ENCODE results near the gene PIK3C2G. TPM values are rescaled to one million over a fixed set of nuclear protein-coding genes. Genes with fewer than 3 reads are reported as not detected.

Gene PIK3C2G
- total RNA-seq, 2 experiments from 2014 or later = not detected

DNA sequence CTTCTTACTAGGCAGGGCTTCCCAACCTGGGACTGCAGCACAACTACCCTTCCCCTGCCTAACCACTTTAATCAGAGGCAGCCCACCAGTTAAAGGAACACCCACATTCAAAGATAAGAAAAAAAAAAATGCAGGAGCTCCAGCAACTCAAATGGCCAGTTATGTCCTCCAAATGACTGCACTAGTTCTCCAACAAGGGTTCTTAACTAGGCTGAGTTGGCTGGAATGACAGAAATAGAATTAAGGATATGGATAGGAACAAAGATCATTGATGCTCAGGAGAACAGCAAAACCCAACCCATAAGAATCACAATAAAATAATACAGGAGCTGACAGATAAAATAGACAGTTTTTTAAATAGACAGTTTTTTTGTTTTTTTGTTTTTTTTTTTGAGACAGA is 322.3 kb downstream of the PIK3C2G start:
- H3K27ac ChIP-seq (ENCODE audit: low read depth, low read length, poor library complexity, severe bottlenecking) = no peak overlapping the region
- H4K20me1 ChIP-seq (ENCODE audit: insufficient read depth, low read length) = no peaks in the 10 kb centered on the region
- BruUV-seq (replicated peaks) = no TSS peak
- no peaks in the 10 kb centered on the region for H3K36me3 ChIP-seq (ENCODE audit: insufficient read depth, low read length)
- H3K9me3 ChIP-seq (ENCODE audit: low read length) = no peaks in the 10 kb centered on the region
- DNase-seq (ENCODE audit: low spot score) = no peak
- H3K4me3 ChIP-seq (ENCODE audit: low read depth, low read length, poor library complexity, severe bottlenecking) = no peak overlapping the region
- ChIA-PET CTCF (ENCODE audit: unreplicated experiment) (no interaction called here), POLR2A (interaction anchor here (0.6 to 0.7 kb wide), 2 partner anchors 16 to 22 kb away, joined by 4 to 6 read pairs; no protein-coding TSS in a partner anchor)
- H3K4me2 ChIP-seq (ENCODE audit: low read length) = no peak overlapping the region
- intact Hi-C loops (cut with micrococcal nuclease; ENCODE audit: unreplicated experiment) = no loop called here
- no peaks in the 10 kb centered on the region for H3K9me2 ChIP-seq (ENCODE audit: insufficient read depth, low read length)
- no peak for TF ChIP-seq EZH2phosphoT487 (IDR thresholded peaks at IDR 0.05; ENCODE audit: borderline replicate concordance, low read depth, low read length)
- TF ChIP-seq, protein P1, sequence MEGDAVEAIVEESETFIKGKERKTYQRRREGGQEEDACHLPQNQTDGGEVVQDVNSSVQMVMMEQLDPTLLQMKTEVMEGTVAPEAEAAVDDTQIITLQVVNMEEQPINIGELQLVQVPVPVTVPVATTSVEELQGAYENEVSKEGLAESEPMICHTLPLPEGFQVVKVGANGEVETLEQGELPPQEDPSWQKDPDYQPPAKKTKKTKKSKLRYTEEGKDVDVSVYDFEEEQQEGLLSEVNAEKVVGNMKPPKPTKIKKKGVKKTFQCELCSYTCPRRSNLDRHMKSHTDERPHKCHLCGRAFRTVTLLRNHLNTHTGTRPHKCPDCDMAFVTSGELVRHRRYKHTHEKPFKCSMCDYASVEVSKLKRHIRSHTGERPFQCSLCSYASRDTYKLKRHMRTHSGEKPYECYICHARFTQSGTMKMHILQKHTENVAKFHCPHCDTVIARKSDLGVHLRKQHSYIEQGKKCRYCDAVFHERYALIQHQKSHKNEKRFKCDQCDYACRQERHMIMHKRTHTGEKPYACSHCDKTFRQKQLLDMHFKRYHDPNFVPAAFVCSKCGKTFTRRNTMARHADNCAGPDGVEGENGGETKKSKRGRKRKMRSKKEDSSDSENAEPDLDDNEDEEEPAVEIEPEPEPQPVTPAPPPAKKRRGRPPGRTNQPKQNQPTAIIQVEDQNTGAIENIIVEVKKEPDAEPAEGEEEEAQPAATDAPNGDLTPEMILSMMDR (conservative IDR thresholded peaks at IDR 0.05; ENCODE audit: low read length) = no peak
- H3K4me1 ChIP-seq (ENCODE audit: insufficient read depth, low read length, poor library complexity, severe bottlenecking) = no peaks in the 10 kb centered on the region
- H2AFZ ChIP-seq (ENCODE audit: low read length) = no peak overlapping the region
- H3K79me2 ChIP-seq (ENCODE audit: insufficient read depth, low read depth, low read length) = no peaks in the 10 kb centered on the region

DNA sequence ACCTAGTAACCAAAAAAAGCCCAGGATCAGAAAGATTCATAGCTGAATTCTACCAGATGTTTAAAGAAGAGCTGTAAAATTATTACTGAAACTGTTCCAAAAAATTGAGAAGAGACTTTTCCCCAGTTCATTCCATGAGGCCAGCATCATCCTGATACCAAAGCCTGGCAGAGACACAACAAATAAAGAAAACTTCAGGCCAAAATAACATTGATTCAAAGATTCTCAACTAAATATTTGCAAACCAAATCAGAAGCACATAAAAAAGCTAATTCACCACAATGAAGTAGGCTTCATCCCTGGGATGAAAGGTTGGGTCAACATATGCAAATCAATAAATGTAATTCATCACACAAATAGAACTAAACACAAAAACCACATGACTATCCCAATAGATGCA is 325.3 kb downstream of the PIK3C2G start:
- H3K9me2 ChIP-seq (ENCODE audit: insufficient read depth, low read length) = no peaks in the 10 kb centered on the region
- intact Hi-C loops (cut with micrococcal nuclease; ENCODE audit: unreplicated experiment) = no loop called here
- no TSS peak for BruUV-seq (replicated peaks)
- TF ChIP-seq, protein P1 (conservative IDR thresholded peaks at IDR 0.05; ENCODE audit: low read length) = no peak
- no peak for TF ChIP-seq EZH2phosphoT487 (IDR thresholded peaks at IDR 0.05; ENCODE audit: borderline replicate concordance, low read depth, low read length)
- H3K79me2 ChIP-seq (ENCODE audit: insufficient read depth, low read depth, low read length) = no peaks in the 10 kb centered on the region
- no peaks in the 10 kb centered on the region for H3K36me3 ChIP-seq (ENCODE audit: insufficient read depth, low read length)
- CTCF ChIA-PET (ENCODE audit: unreplicated experiment) = no interaction called here
- no peak overlapping the region for H2AFZ ChIP-seq (ENCODE audit: low read length)
- H3K4me3 ChIP-seq (ENCODE audit: low read depth, low read length, poor library complexity, severe bottlenecking) = no peak overlapping the region
- H3K27ac ChIP-seq (ENCODE audit: low read depth, low read length, poor library complexity, severe bottlenecking) = no peak overlapping the region
- POLR2A ChIA-PET = interaction anchor here (1.1 kb wide), 1 partner anchor 14 kb away, joined by 3 read pairs; no protein-coding TSS in a partner anchor
- no peak overlapping the region for H3K4me2 ChIP-seq (ENCODE audit: low read length)
- no peaks in the 10 kb centered on the region for H4K20me1 ChIP-seq (ENCODE audit: insufficient read depth, low read length)
- H3K4me1 ChIP-seq (ENCODE audit: insufficient read depth, low read length, poor library complexity, severe bottlenecking) = no peaks in the 10 kb centered on the region
- no peaks in the 10 kb centered on the region for H3K9me3 ChIP-seq (ENCODE audit: low read length)
- DNase-seq (ENCODE audit: low spot score) = no peak

DNA sequence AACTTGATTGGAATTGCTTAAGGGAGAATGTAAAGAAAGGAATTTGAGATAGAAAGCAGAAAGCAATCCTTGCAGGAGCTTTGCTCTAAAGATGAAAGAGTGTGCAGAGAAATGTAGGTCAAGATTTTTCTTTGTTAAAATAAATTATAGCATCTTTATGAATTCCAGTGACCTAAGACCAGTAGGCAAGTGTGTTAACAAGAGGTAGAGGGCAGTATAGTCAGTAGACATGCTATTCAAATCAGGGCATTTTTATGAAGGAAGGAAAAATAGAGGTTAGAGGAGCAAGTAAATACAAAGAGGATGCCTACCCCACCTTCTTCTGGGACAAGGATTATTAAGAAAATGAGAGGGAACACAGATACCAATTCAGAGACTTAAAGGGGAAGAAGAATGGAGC is 328.0 kb downstream of the PIK3C2G start:
- POLR2A ChIA-PET = interaction anchor here (0.7 kb wide), 1 partner anchor 85 kb away, joined by 3 read pairs; no protein-coding TSS in a partner anchor
- no peaks in the 10 kb centered on the region for H3K36me3 ChIP-seq (ENCODE audit: insufficient read depth, low read length)
- BruUV-seq (replicated peaks) = no TSS peak

More for the DNA sequence above, 328.0 kb downstream of the PIK3C2G start:
- no peak for TF ChIP-seq EZH2phosphoT487 (IDR thresholded peaks at IDR 0.05; ENCODE audit: borderline replicate concordance, low read depth, low read length)
- TF ChIP-seq, protein P1 (conservative IDR thresholded peaks at IDR 0.05; ENCODE audit: low read length) = no peak
- Histone ChIP-seq H3K27ac (ENCODE audit: low read depth, low read length, poor library complexity, severe bottlenecking) (no peak overlapping the region), H3K4me2 (ENCODE audit: low read length) (no peak overlapping the region), H4K20me1 (ENCODE audit: insufficient read depth, low read length) (no peaks in the 10 kb centered on the region), H3K4me3 (ENCODE audit: low read depth, low read length, poor library complexity, severe bottlenecking) (no peak overlapping the region), H3K9me3 (ENCODE audit: low read length) (no peaks in the 10 kb centered on the region), H3K9me2 (ENCODE audit: insufficient read depth, low read length) (no peaks in the 10 kb centered on the region), H3K79me2 (ENCODE audit: insufficient read depth, low read depth, low read length) (no peaks in the 10 kb centered on the region), H2AFZ (ENCODE audit: low read length) (no peak overlapping the region), H3K4me1 (ENCODE audit: insufficient read depth, low read length, poor library complexity, severe bottlenecking) (no peaks in the 10 kb centered on the region)
- no peak for DNase-seq (ENCODE audit: low spot score)
- intact Hi-C loops (cut with micrococcal nuclease; ENCODE audit: unreplicated experiment) = no loop called here
- CTCF ChIA-PET (ENCODE audit: unreplicated experiment) = no interaction called here
